Measurements from ENCODE around the gene SLC16A7. TPM values are rescaled to one million over a fixed set of nuclear protein-coding genes. Genes with fewer than 3 reads are reported as not detected.

The SLC16A7 gene
- total and polyA plus RNA-seq, 2 experiments from 2014 or later = 15.7 to 49.0 TPM

DNA sequence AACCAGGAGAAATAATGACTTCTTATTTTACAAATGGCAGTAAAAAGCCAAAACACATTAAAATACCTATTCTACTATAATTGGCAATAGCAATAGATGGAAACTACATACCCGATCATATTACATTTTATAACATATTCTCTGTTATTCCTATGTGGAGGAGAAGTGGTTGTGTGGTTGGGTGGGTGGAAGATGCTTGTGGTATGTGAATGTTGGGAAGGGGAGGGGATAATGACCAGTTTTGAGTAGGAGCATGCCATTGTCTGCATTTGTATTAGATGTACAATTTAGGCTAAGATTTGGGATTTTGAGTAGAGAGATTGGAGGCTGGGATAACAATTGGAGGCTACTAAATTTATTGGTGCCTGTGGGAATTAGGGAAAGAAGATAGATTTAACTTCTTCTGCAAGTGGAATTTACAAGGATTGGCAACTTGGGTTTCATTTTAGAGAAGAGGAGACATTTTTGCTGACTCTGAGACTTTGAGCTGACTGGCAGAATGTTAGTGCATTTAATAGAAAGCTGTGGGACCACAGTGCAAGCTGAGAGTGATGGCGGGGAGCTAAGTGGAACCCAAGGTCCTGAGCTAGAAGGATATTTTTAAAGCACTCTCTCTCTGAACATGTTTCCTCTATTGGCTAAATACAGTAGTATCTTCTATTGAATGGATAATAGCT, 65.2 kb downstream of the SLC16A7 start:
- H3K4me2 ChIP-seq (ENCODE audit: unreplicated experiment) = no peak overlapping the region
- no peaks in the 10 kb centered on the region for H3K9me2 ChIP-seq (ENCODE audit: insufficient read depth)
- no peaks in the 10 kb centered on the region for H3K79me2 ChIP-seq (ENCODE audit: insufficient read depth)
- H3K27me3 ChIP-seq (replicated peaks; ENCODE audit: insufficient read depth) = no peaks in the 10 kb centered on the region
- TF ChIP-seq EZH2phosphoT487 (IDR thresholded peaks at IDR 0.05; ENCODE audit: insufficient read depth, low read depth) = no peak
- 94 to 97% methylated on average over 2 of the region's 2 CpGs for WGBS, 2 experiments (ENCODE audit: low coverage in 1 of 2, low lambda C conversion rate in 2 of 2, missing lambda C conversion rate in 2 of 2)
- H3K27ac ChIP-seq = no peak overlapping the region
- no peak overlapping the region for H3K4me3 ChIP-seq
- no peak overlapping the region for H3K9ac ChIP-seq
- peaks cover 19% of the 10 kb centered on the region for H3K4me1 ChIP-seq (ENCODE audit: insufficient read depth)
- H3K9me3 ChIP-seq (ENCODE audit: low read depth) = no peaks in the 10 kb centered on the region
- no peak overlapping the region for H2AFZ ChIP-seq
- DNase-seq = no peak
- in situ Hi-C loops (cut with MboI) = no loop called here
- no peaks in the 10 kb centered on the region for H3K36me3 ChIP-seq (ENCODE audit: low read depth)
- H3F3A ChIP-seq (ENCODE audit: insufficient read depth) = no peaks in the 10 kb centered on the region
- no peaks in the 10 kb centered on the region for H4K20me1 ChIP-seq (ENCODE audit: insufficient read depth)

DNA sequence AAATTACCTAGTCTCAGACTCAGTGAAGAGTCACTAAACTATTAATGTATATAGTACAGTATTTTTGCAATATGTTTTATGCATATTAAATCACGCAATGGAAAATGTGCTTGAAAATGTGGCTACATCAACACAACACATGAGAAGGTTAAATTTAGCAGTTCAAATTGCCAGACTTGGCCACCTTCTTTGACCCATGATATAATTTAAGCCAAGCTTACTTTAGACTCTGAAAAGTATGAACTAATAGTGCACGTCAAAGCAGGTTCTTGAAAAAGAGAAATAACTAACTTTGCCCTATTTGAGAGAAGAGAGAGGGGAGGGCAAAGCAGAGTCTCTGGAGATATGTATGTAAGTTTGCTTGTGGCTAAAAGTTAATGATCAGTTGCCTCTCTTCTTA, 68.7 kb downstream of the SLC16A7 start:
- 98% methylated on average over 2 of the region's 2 CpGs for WGBS, 2 experiments (ENCODE audit: low coverage in 1 of 2, low lambda C conversion rate in 2 of 2, missing lambda C conversion rate in 2 of 2)
- H3K9ac ChIP-seq = no peak overlapping the region
- no peaks in the 10 kb centered on the region for H3F3A ChIP-seq (ENCODE audit: insufficient read depth)
- no peaks in the 10 kb centered on the region for H3K36me3 ChIP-seq (ENCODE audit: low read depth)
- H3K4me3 ChIP-seq = no peak overlapping the region
- no peaks in the 10 kb centered on the region for H3K79me2 ChIP-seq (ENCODE audit: insufficient read depth)
- DNase-seq = no peak
- peaks cover 7% of the 10 kb centered on the region for H3K4me1 ChIP-seq (ENCODE audit: insufficient read depth)
- no peak overlapping the region for H3K27ac ChIP-seq
- H3K9me3 ChIP-seq (ENCODE audit: low read depth) = no peaks in the 10 kb centered on the region
- no peaks in the 10 kb centered on the region for H3K9me2 ChIP-seq (ENCODE audit: insufficient read depth)
- in situ Hi-C loops (cut with MboI) = no loop called here
- no peak overlapping the region for H2AFZ ChIP-seq
- H3K4me2 ChIP-seq (ENCODE audit: unreplicated experiment) = no peak overlapping the region
- no peaks in the 10 kb centered on the region for H4K20me1 ChIP-seq (ENCODE audit: insufficient read depth)
- no peaks in the 10 kb centered on the region for H3K27me3 ChIP-seq (replicated peaks; ENCODE audit: insufficient read depth)
- no peak for TF ChIP-seq EZH2phosphoT487 (IDR thresholded peaks at IDR 0.05; ENCODE audit: insufficient read depth, low read depth)
- no peak for TF ChIP-seq EZH2 (IDR thresholded peaks at IDR 0.05; ENCODE audit: insufficient read depth, poor library complexity, severe bottlenecking)

DNA sequence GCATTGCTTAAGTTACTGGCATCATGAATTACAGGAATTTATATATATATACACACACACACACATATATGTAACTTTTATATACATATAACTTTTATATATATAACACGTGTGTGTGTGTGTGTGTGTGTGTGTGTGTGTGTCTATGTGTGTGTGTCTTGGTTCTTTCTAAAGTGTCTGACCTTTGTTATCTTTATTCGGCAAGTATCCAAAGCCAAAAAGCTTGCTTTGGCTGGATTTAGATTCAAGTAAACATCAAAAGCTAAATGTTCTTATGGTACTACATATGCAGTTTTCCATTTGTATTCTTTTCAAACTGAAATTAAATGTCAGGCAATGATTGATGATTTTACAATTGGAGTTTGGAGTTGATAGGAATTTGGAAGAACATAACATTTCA, 69.9 kb downstream of the SLC16A7 start:
- 63 to 81% methylated on average over 2 of the region's 2 CpGs for WGBS, 2 experiments (ENCODE audit: low coverage in 1 of 2, low lambda C conversion rate in 2 of 2, missing lambda C conversion rate in 2 of 2)
- Histone ChIP-seq H2AFZ (no peak overlapping the region), H3K4me2 (ENCODE audit: unreplicated experiment) (no peak overlapping the region), H3K79me2 (ENCODE audit: insufficient read depth) (no peaks in the 10 kb centered on the region), H3K9me3 (ENCODE audit: low read depth) (no peaks in the 10 kb centered on the region), H3K4me1 (ENCODE audit: insufficient read depth) (peaks cover 4% of the 10 kb centered on the region), H3K36me3 (ENCODE audit: low read depth) (no peaks in the 10 kb centered on the region), H3K27me3 (replicated peaks; ENCODE audit: insufficient read depth) (no peaks in the 10 kb centered on the region), H3F3A (ENCODE audit: insufficient read depth) (no peaks in the 10 kb centered on the region), H3K9ac (no peak overlapping the region), H4K20me1 (ENCODE audit: insufficient read depth) (no peaks in the 10 kb centered on the region), H3K9me2 (ENCODE audit: insufficient read depth) (no peaks in the 10 kb centered on the region), H3K27ac (no peak overlapping the region), H3K4me3 (no peak overlapping the region)
- DNase-seq = no peak
- TF ChIP-seq EZH2phosphoT487 (IDR thresholded peaks at IDR 0.05; ENCODE audit: insufficient read depth, low read depth) = no peak
- in situ Hi-C loops (cut with MboI) = no loop called here

DNA sequence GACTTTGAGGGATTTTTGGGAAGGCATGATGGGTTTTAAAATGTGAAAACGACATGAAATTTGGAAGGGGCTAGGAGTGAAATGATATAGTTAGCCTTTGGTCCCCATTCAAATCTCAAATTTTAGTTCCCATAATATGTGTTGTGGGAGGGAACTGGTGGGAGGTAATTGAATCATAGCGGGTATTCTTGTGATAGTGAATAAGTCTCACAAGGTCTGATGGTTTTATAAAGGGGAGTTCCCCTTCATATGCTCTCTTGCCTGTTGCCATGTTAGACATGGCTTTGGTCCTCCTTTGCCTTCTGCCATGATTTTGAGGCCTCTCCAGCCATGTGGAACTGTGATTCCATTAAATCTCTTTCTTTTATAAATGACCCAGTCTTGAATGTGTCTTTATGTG, 72.8 kb downstream of the SLC16A7 start:
- no peak overlapping the region for H3K4me3 ChIP-seq
- H3K4me2 ChIP-seq (ENCODE audit: unreplicated experiment) = no peak overlapping the region
- no peaks in the 10 kb centered on the region for H3K9me3 ChIP-seq (ENCODE audit: low read depth)
- in situ Hi-C loops (cut with MboI) = no loop called here
- no peak overlapping the region for H3K9ac ChIP-seq
- no peaks in the 10 kb centered on the region for H3K79me2 ChIP-seq (ENCODE audit: insufficient read depth)
- no peak overlapping the region for H2AFZ ChIP-seq
- WGBS, 2 experiments (ENCODE audit: low coverage in 1 of 2, low lambda C conversion rate in 2 of 2, missing lambda C conversion rate in 2 of 2) = 90 to 94% methylated on average over 2 of the region's 2 CpGs
- H3K27ac ChIP-seq = no peak overlapping the region
- TF ChIP-seq EZH2phosphoT487 (IDR thresholded peaks at IDR 0.05; ENCODE audit: insufficient read depth, low read depth) (no peak), EZH2 (IDR thresholded peaks at IDR 0.05; ENCODE audit: insufficient read depth, poor library complexity, severe bottlenecking) (no peak)
- H3F3A ChIP-seq (ENCODE audit: insufficient read depth) = no peaks in the 10 kb centered on the region
- no peaks in the 10 kb centered on the region for H3K36me3 ChIP-seq (ENCODE audit: low read depth)
- H3K9me2 ChIP-seq (ENCODE audit: insufficient read depth) = no peaks in the 10 kb centered on the region
- no peaks in the 10 kb centered on the region for H4K20me1 ChIP-seq (ENCODE audit: insufficient read depth)
- no peaks in the 10 kb centered on the region for H3K27me3 ChIP-seq (replicated peaks; ENCODE audit: insufficient read depth)
- H3K4me1 ChIP-seq (ENCODE audit: insufficient read depth) = no peaks in the 10 kb centered on the region
- no peak for DNase-seq

DNA sequence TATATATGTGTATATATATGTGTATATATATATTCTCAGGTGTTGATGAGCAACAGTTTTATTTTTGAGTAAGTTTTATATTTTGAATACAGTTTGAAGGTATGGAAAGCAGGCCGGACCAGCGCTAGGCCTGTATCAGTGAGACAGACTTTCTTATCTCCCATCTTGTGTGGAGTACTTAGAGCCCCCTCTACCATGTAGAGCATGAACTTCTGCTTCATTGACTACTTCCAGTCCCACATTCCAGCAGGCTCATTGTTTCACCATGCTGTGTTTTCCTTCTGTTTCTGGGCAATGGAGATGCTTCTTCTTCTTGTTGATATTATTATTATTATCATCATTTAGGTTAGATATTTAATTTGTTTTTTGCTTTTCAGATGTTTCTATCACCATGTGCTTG, 76.4 kb downstream of the SLC16A7 start:
- in situ Hi-C loops (cut with MboI) = no loop called here

More for the DNA sequence above, 76.4 kb downstream of the SLC16A7 start:
- no peak overlapping the region for H3K9ac ChIP-seq
- H3K4me2 ChIP-seq (ENCODE audit: unreplicated experiment) = no peak overlapping the region
- no peaks in the 10 kb centered on the region for H3K9me3 ChIP-seq (ENCODE audit: low read depth)
- H3F3A ChIP-seq (ENCODE audit: insufficient read depth) = no peaks in the 10 kb centered on the region
- TF ChIP-seq EZH2 (IDR thresholded peaks at IDR 0.05; ENCODE audit: insufficient read depth, poor library complexity, severe bottlenecking) (no peak), EZH2phosphoT487 (IDR thresholded peaks at IDR 0.05; ENCODE audit: insufficient read depth, low read depth) (no peak)
- no peaks in the 10 kb centered on the region for H3K79me2 ChIP-seq (ENCODE audit: insufficient read depth)
- no peaks in the 10 kb centered on the region for H3K9me2 ChIP-seq (ENCODE audit: insufficient read depth)
- 97 to 98% methylated on average over 2 of the region's 2 CpGs for WGBS, 2 experiments (ENCODE audit: low coverage in 1 of 2, low lambda C conversion rate in 2 of 2, missing lambda C conversion rate in 2 of 2)
- no peak overlapping the region for H3K27ac ChIP-seq
- no peaks in the 10 kb centered on the region for H3K36me3 ChIP-seq (ENCODE audit: low read depth)
- no peaks in the 10 kb centered on the region for H4K20me1 ChIP-seq (ENCODE audit: insufficient read depth)
- H3K4me1 ChIP-seq (ENCODE audit: insufficient read depth) = no peaks in the 10 kb centered on the region
- no peak for DNase-seq
- no peak overlapping the region for H2AFZ ChIP-seq
- H3K27me3 ChIP-seq (replicated peaks; ENCODE audit: insufficient read depth) = no peaks in the 10 kb centered on the region
- H3K4me3 ChIP-seq = no peak overlapping the region
